ENCODE results near the gene UNC5B. TPM values are rescaled to one million over a fixed set of nuclear protein-coding genes. Genes with fewer than 3 reads are reported as not detected.

Gene UNC5B
- total RNA-seq, 1 donor = 9.9 TPM

DNA sequence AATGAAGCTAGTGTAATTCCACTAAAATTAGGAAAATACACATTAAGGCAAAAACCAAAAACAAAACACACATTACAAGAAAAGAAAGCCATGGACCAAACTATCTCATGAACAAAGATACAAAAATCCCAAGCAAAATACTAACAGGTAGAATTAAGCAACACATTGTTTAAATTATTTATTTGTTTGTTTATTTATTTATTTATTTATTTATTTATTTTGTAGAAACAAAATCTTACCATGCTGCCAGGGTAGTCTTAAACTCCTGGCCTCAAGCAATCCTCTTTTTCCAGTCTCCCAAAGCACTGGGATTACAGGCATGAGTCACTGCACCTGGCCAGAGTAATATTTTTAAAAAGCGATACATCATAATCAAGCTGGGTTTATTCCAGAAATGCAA lies 99.8 kb downstream of the UNC5B start:
- TF ChIP-seq, protein P1, sequence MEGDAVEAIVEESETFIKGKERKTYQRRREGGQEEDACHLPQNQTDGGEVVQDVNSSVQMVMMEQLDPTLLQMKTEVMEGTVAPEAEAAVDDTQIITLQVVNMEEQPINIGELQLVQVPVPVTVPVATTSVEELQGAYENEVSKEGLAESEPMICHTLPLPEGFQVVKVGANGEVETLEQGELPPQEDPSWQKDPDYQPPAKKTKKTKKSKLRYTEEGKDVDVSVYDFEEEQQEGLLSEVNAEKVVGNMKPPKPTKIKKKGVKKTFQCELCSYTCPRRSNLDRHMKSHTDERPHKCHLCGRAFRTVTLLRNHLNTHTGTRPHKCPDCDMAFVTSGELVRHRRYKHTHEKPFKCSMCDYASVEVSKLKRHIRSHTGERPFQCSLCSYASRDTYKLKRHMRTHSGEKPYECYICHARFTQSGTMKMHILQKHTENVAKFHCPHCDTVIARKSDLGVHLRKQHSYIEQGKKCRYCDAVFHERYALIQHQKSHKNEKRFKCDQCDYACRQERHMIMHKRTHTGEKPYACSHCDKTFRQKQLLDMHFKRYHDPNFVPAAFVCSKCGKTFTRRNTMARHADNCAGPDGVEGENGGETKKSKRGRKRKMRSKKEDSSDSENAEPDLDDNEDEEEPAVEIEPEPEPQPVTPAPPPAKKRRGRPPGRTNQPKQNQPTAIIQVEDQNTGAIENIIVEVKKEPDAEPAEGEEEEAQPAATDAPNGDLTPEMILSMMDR (IDR thresholded peaks at IDR 0.05; ENCODE audit: insufficient read depth, low read depth, low read length) = no peak
- DNase-seq (ENCODE audit: low read depth) = no peak
- H3K4me3 ChIP-seq (ENCODE audit: low read depth, low read length) = no peak overlapping the region

DNA sequence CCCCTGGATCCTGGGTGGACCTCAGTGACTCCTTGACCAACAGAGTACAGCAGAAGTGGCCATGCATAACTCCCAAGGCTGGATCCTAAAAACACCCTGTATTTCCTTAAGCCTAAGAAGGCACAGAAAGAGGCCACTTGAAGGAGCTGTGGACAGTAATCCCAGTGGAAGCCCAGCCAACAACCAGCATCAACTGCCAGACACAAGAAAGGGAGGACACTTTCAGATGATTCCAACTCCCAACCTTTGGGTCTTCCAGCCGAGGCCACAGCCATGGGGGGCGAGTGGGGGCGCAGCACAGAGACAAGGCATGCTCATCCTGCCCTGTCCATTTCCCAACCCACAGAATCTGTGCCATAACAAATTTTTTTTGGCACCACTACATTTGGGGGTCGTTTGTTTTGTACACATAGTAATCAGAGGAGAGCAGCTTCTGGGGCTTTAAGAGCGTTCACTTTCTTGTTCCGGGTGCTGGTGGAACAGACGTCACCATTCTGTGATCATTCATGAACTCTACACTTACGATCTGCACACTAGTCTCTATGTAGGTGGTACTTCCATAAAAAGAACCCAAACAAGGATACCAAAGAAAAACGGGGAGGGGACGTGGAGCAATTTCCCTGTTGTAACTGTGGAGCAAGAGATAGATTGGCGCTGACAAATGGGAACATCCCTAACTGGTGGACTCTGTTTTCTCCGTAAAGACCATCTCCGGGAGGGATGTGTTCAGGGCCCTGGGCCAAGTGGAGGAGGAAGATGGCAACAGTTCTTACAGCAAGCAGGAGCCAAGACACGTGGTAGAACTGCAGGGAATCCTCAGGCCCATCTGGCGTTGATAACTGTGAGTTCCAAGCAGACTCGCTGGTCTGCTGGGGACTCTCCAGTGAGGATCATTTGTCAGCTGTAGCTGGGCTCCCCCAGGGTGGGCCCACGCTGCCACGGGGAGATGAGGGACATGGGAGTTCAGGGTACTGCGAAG lies 100.7 kb downstream of the UNC5B start:
- no peak overlapping the region for H3K4me3 ChIP-seq (ENCODE audit: low read depth, low read length)

DNA sequence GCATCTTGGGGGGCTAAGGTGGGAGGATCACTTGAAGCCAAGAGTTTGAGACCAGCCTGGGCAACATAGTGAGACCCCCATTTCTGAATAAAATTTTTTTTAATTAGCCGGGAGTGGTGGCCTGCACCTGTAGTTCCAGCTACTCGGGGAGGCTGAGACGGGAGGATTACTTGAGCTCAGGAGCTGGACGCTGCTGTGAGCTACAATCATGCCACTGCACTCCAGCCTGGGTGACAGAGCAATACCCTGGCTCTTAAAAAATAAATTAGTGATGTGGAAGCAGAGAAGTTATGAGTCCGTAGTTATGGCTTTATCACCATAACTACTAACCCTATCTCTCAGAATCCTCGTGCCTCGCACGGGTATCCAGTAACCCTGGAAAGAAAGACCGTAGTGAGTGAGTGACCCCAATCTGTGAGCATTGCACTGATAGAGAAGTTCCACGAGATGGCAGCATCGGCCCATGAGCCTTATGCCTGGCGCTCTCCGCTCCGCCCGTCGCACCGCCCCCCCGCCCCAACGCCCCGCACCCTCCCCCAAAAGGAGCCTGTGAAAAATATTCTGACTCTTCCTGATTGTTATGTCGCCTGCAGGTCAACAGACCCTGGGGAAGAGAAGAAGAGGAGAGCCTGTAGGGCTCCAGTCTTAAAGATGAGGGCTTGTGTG lies 101.8 kb downstream of the UNC5B start:
- H3K4me3 ChIP-seq (ENCODE audit: low read depth, low read length) = no peak overlapping the region
- DNase-seq (ENCODE audit: low read depth) = peak; percentile 48
- TF ChIP-seq, protein P1 (IDR thresholded peaks at IDR 0.05; ENCODE audit: insufficient read depth, low read depth, low read length) = peak; percentile 77

More for the DNA sequence above, 100.7 kb downstream of the UNC5B start:
- TF ChIP-seq, protein P1 (IDR thresholded peaks at IDR 0.05; ENCODE audit: insufficient read depth, low read depth, low read length) = no peak
- peak; percentile 76 for DNase-seq (ENCODE audit: low read depth)

DNA sequence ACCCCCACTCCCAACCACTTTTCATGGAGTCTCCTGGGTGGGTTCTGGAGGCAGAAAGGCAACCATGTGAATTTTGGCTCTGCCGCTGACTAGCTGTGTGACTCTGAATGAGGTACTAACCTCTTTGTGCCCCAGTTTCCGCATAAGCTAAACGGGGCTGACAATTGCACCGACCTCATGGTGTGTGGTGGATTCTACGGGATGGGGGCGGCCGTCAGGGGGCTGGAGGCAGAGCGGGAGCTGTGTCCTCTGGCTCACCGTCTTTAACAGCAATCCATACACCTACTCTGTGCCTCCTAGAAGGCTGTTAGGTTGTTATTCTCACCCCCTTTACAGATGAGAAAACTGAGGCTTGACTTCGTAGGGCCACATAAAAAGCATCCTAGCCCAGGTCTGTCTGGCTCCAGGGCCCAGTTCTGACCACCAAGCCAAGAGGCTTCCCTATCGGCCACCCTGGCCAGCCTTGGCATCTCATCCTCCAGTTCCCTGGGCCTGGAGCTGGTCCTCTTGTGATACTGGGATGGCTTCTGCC lies 102.4 kb downstream of the UNC5B start:
- H3K4me3 ChIP-seq (ENCODE audit: low read depth, low read length) = no peak overlapping the region
- no peak for DNase-seq (ENCODE audit: low read depth)
- TF ChIP-seq, protein P1 (IDR thresholded peaks at IDR 0.05; ENCODE audit: insufficient read depth, low read depth, low read length) = no peak

DNA sequence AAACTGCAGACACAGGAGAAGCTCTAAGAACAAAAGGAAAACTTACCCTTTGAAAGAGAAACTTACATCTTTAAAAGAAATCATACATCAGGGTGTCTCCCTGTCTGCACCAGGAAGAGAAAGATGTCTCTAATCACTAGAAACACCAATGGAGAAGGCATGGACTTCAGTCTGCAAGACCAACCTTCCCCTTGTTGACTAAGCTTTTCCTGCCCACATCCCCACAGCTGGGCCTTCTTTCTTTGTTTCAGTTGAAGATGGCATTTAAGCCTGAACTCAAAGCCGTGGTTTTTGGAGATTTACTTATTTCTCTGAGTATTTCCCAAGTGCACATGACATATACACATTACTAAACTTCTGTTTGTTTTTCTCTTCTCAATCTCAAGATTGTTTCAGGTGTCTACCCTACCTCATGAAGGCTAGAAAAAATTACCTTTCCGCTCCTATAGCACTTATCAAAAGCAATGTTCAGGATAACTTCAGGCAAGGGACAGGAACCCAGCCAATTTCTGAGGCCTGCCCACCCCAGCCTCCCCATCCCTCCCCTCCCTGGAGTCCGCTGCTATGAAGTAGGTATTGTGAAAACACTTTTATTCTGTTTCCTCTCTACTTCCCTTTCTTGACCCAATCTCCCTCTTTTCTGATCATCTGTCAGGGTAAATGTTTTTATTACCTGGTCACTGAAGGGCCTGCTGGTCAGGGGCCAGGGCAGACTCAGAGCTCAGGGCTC lies 103.9 kb downstream of the UNC5B start:
- H3K4me3 ChIP-seq (ENCODE audit: low read depth, low read length) = no peak overlapping the region
- no peak for DNase-seq (ENCODE audit: low read depth)
- TF ChIP-seq, protein P1 (IDR thresholded peaks at IDR 0.05; ENCODE audit: insufficient read depth, low read depth, low read length) = no peak

DNA sequence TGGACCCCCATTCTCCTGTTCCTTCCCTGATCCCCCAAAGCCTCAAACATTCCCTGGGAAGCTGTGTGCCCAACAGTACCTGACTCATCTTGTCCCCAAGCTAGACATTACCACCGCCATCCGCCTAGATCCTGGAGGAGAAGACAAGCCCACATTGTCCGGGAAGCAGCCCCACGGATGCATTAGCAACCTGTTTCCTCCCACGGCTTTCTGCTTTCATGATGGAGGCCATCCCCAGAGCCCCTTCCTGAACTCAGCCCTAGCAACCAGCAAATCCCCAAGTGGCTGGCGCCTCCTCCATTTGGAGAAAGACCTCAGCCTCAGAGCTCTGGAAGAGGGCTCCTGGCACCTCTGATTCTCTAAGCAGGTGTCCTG lies 104.4 kb downstream of the UNC5B start:
- TF ChIP-seq, protein P1 (IDR thresholded peaks at IDR 0.05; ENCODE audit: insufficient read depth, low read depth, low read length) = no peak

More for the DNA sequence above, 104.4 kb downstream of the UNC5B start:
- H3K4me3 ChIP-seq (ENCODE audit: low read depth, low read length) = no peak overlapping the region
- DNase-seq (ENCODE audit: low read depth) = no peak

Data from fibroblast of villous mesenchyme (primary cell).